ENCODE data around the gene RGL4.

GRCh38 chr22:23695141-23695540 is 4.3 kb downstream of the RGL4 start:
- TF ChIP-seq CTCF (IDR thresholded peaks at IDR 0.05): no peak
- TF ChIP-seq POLR2AphosphoS5 (IDR thresholded peaks at IDR 0.05): no peak
